ENCODE results near the gene HSP90B1. TPM values are rescaled to one million over a fixed set of nuclear protein-coding genes. Genes with fewer than 3 reads are reported as not detected.

HSP90B1 gene
- total and polyA plus RNA-seq, 4 experiments from 2014 or later = 199 to 534 (median 384) TPM

GRCh38 chr12:103933237-103933636 lies 3.0 kb downstream of the HSP90B1 start:
- peaks cover 35% of the 10 kb centered on the region for H3K36me3 ChIP-seq (ENCODE audit: insufficient read depth, low read length)

GRCh38 chr12:103936679-103937078 lies 6.5 kb downstream of the HSP90B1 start:
- H3K27ac Mint-ChIP-seq = peak overlapping the region in 4 of 7 donors; percentile 54 to 70 (median 68)
- H3K27me3 Mint-ChIP-seq = no peaks in the 10 kb centered on the region
- H3K4me1 Mint-ChIP-seq = peaks cover 29 to 56% (median 44%) of the 10 kb centered on the region in 4 donors
- no peaks in the 10 kb centered on the region for H3K9me3 Mint-ChIP-seq
- no peak for DNase-seq
- H3K4me3 ChIP-seq (ENCODE audit: low read length in 2 of 2) = no peak overlapping the region
- H3K4me3 Mint-ChIP-seq = no peak overlapping the region
- H3K36me3 ChIP-seq (ENCODE audit: insufficient read depth, low read length) = peaks cover 67% of the 10 kb centered on the region
- ChIA-PET CTCF (ENCODE audit: partially characterized antibody) (interaction anchor here (1.0 to 1.6 kb wide), 2 partner anchors 20 to 172 kb away, joined by 3 to 4 read pairs; a partner anchor contains a TSS), POLR2A (ENCODE audit: partially characterized antibody) (interaction anchor here (0.9 to 2.5 kb wide), 3 partner anchors 8 to 20 kb away, joined by 3 to 9 read pairs (median 6); a partner anchor contains a TSS)
- H3K27me3 ChIP-seq (ENCODE audit: insufficient read depth, low read length) = no peaks in the 10 kb centered on the region
- intact Hi-C loops (cut with micrococcal nuclease) = loop anchor here (10.0 kb wide), 1 partner anchor 348 kb away; no protein-coding TSS in a partner anchor
- H3K27ac ChIP-seq (ENCODE audit: low read depth, low read length) = no peak overlapping the region
- H3K36me3 Mint-ChIP-seq = peaks cover 53 to 84% of the 10 kb centered on the region in 2 donors
- no peaks in the 10 kb centered on the region for H3K9me3 ChIP-seq (ENCODE audit: control insufficient read depth in 1 of 2, low read length in 2 of 2)
- peaks cover 56% of the 10 kb centered on the region for H3K4me1 ChIP-seq (ENCODE audit: insufficient read depth, low read length)

More at GRCh38 chr12:103933237-103933636, 3.0 kb downstream of the HSP90B1 start:
- Mint-ChIP-seq H3K4me3 (peak overlapping the region in 3 of 8 donors; percentile 2 to 54 (median 9)), H3K36me3 (peaks cover 30 to 78% of the 10 kb centered on the region in 2 donors), H3K27me3 (peaks cover 0 to 3% of the 10 kb centered on the region in 2 donors), H3K27ac (peak overlapping the region in 2 of 7 donors; percentile 82 to 99), H3K9me3 (peaks cover 0 to 3% (median 0%) of the 10 kb centered on the region in 8 donors), H3K4me1 (peaks cover 40 to 81% (median 54%) of the 10 kb centered on the region in 4 donors)
- intact Hi-C loops (cut with micrococcal nuclease) = loop anchor here (5.0 to 10.0 kb wide), 2 partner anchors 352 to 1174 kb away; partner anchors contain the start of gene WASHC4
- Histone ChIP-seq H3K4me1 (ENCODE audit: insufficient read depth, low read length) (peaks cover 67% of the 10 kb centered on the region), H3K9me3 (ENCODE audit: control insufficient read depth in 1 of 2, low read length in 2 of 2) (no peaks in the 10 kb centered on the region), H3K27ac (ENCODE audit: low read depth, low read length) (peak overlapping the region; percentile 91), H3K4me3 (ENCODE audit: low read length in 2 of 2) (no peak overlapping the region), H3K27me3 (ENCODE audit: insufficient read depth, low read length) (no peaks in the 10 kb centered on the region)
- DNase-seq = no peak
- ChIA-PET POLR2A (ENCODE audit: partially characterized antibody) (interaction anchor here (1.0 kb wide), 1 partner anchor 31 kb away, joined by 3 read pairs; no protein-coding TSS in a partner anchor), CTCF (ENCODE audit: partially characterized antibody) (no interaction called here)

- Mint-ChIP-seq H3K27ac (no peak overlapping the region), H3K9me3 (no peaks in the 10 kb centered on the region), H3K36me3 (peaks cover 69 to 96% of the 10 kb centered on the region in 2 donors), H3K4me3 (no peak overlapping the region), H3K27me3 (no peaks in the 10 kb centered on the region), H3K4me1 (peaks cover 3 to 19% (median 11%) of the 10 kb centered on the region in 4 donors)
- Histone ChIP-seq H3K4me1 (ENCODE audit: insufficient read depth, low read length) (no peaks in the 10 kb centered on the region), H3K27me3 (ENCODE audit: insufficient read depth, low read length) (no peaks in the 10 kb centered on the region), H3K9me3 (ENCODE audit: control insufficient read depth in 1 of 2, low read length in 2 of 2) (no peaks in the 10 kb centered on the region), H3K36me3 (ENCODE audit: insufficient read depth, low read length) (peaks cover 89% of the 10 kb centered on the region), H3K27ac (ENCODE audit: low read depth, low read length) (no peak overlapping the region), H3K4me3 (ENCODE audit: low read length in 2 of 2) (no peak overlapping the region)
- intact Hi-C loops (cut with micrococcal nuclease) = no loop called here
- no peak for DNase-seq
- ChIA-PET POLR2A (ENCODE audit: partially characterized antibody) (interaction anchor here (0.9 to 2.1 kb wide), 3 partner anchors 9 to 21 kb away, joined by 3 to 7 read pairs (median 3); partner anchors contain the start of gene TDG), CTCF (ENCODE audit: partially characterized antibody) (interaction anchor here (0.6 to 1.3 kb wide), 3 partner anchors 12 to 519 kb away, joined by 3 to 5 read pairs (median 4); a partner anchor contains a TSS)
Observed at GRCh38 chr12:103944964-103945363, 14.8 kb downstream of the HSP90B1 start.

- POLR2A ChIA-PET (ENCODE audit: partially characterized antibody) = interaction anchor here (0.8 to 2.8 kb wide), 4 partner anchors 9 to 18 kb away, joined by 3 to 16 read pairs (median 4); partner anchors contain the start of genes HSP90B1 and TDG
- Histone ChIP-seq H3K36me3 (ENCODE audit: insufficient read depth, low read length) (peaks cover 74% of the 10 kb centered on the region), H3K27ac (ENCODE audit: low read depth, low read length) (no peak overlapping the region), H3K4me1 (ENCODE audit: insufficient read depth, low read length) (no peaks in the 10 kb centered on the region), H3K27me3 (ENCODE audit: insufficient read depth, low read length) (no peaks in the 10 kb centered on the region), H3K4me3 (ENCODE audit: low read length in 2 of 2) (no peak overlapping the region), H3K9me3 (ENCODE audit: control insufficient read depth in 1 of 2, low read length in 2 of 2) (no peaks in the 10 kb centered on the region)
- H3K9me3 Mint-ChIP-seq = no peaks in the 10 kb centered on the region
- CTCF ChIA-PET (ENCODE audit: partially characterized antibody) = interaction anchor here (1.9 kb wide), 1 partner anchor 9 kb away, joined by 4 read pairs; a partner anchor contains a TSS
- no peak overlapping the region for H3K4me3 Mint-ChIP-seq
- peaks cover 8 to 20% (median 13%) of the 10 kb centered on the region in 4 donors for H3K4me1 Mint-ChIP-seq
- H3K27ac Mint-ChIP-seq = peak overlapping the region in 5 of 7 donors; percentile 42 to 78 (median 53)
- no peaks in the 10 kb centered on the region for H3K27me3 Mint-ChIP-seq
- peaks cover 58 to 92% of the 10 kb centered on the region in 2 donors for H3K36me3 Mint-ChIP-seq
- DNase-seq = no peak
- intact Hi-C loops (cut with micrococcal nuclease) = no loop called here
Observed at GRCh38 chr12:103947871-103948555, 17.8 kb downstream of the HSP90B1 start.

- ChIA-PET POLR2A (ENCODE audit: partially characterized antibody) (interaction anchor here (0.6 to 2.8 kb wide), 6 partner anchors 8 to 178 kb away, joined by 3 to 16 read pairs (median 4); partner anchors contain the start of genes HSP90B1 and TDG), CTCF (ENCODE audit: partially characterized antibody) (interaction anchor here (1.7 to 1.9 kb wide), 2 partner anchors 8 to 17 kb away, joined by 4 to 7 read pairs; partner anchors contain the start of gene TDG)
- intact Hi-C loops (cut with micrococcal nuclease) = no loop called here
- H3K36me3 ChIP-seq (ENCODE audit: insufficient read depth, low read length) = peaks cover 74% of the 10 kb centered on the region
- Mint-ChIP-seq H3K36me3 (peaks cover 52 to 92% of the 10 kb centered on the region in 2 donors), H3K4me1 (peaks cover 8 to 25% (median 15%) of the 10 kb centered on the region in 4 donors), H3K4me3 (peak overlapping the region in 1 of 8 donors; percentile 17), H3K27ac (peak overlapping the region; percentile 30 to 86 (median 59)), H3K9me3 (no peaks in the 10 kb centered on the region), H3K27me3 (no peaks in the 10 kb centered on the region)
- no peaks in the 10 kb centered on the region for H3K9me3 ChIP-seq (ENCODE audit: control insufficient read depth in 1 of 2, low read length in 2 of 2)
- peak in 2 of 5 donors; percentile 8 to 14 for DNase-seq
- H3K27ac ChIP-seq (ENCODE audit: low read depth, low read length) = no peak overlapping the region
- H3K4me1 ChIP-seq (ENCODE audit: insufficient read depth, low read length) = no peaks in the 10 kb centered on the region
- H3K27me3 ChIP-seq (ENCODE audit: insufficient read depth, low read length) = no peaks in the 10 kb centered on the region
- no peak overlapping the region for H3K4me3 ChIP-seq (ENCODE audit: low read length in 2 of 2)
Observed at GRCh38 chr12:103948746-103949406, 18.7 kb downstream of the HSP90B1 start.

GRCh38 chr12:103952497-103952896 lies 22.3 kb downstream of the HSP90B1 start:
- Mint-ChIP-seq H3K36me3 (peaks cover 24 to 74% of the 10 kb centered on the region in 2 donors), H3K27ac (peak overlapping the region; percentile 31 to 78 (median 60)), H3K27me3 (no peaks in the 10 kb centered on the region), H3K9me3 (peaks cover 0 to 2% (median 0%) of the 10 kb centered on the region in 8 donors), H3K4me3 (peak overlapping the region in 2 of 8 donors; percentile 45 to 46), H3K4me1 (peaks cover 18 to 53% (median 37%) of the 10 kb centered on the region in 4 donors)
- Histone ChIP-seq H3K27me3 (ENCODE audit: insufficient read depth, low read length) (no peaks in the 10 kb centered on the region), H3K36me3 (ENCODE audit: insufficient read depth, low read length) (peaks cover 44% of the 10 kb centered on the region), H3K4me1 (ENCODE audit: insufficient read depth, low read length) (peaks cover 16% of the 10 kb centered on the region), H3K27ac (ENCODE audit: low read depth, low read length) (no peak overlapping the region), H3K4me3 (ENCODE audit: low read length in 2 of 2) (no peak overlapping the region), H3K9me3 (ENCODE audit: control insufficient read depth in 1 of 2, low read length in 2 of 2) (no peaks in the 10 kb centered on the region)
- intact Hi-C loops (cut with micrococcal nuclease) = no loop called here
- POLR2A ChIA-PET (ENCODE audit: partially characterized antibody) = interaction anchor here (1.3 to 5.9 kb wide), 4 partner anchors 13 to 23 kb away, joined by 3 to 210 read pairs (median 49); partner anchors contain the start of genes HSP90B1 and TDG
- no peak for DNase-seq
- CTCF ChIA-PET (ENCODE audit: partially characterized antibody) = interaction anchor here (5.4 kb wide), 1 partner anchor 13 kb away, joined by 32 read pairs; the partner anchor contains the start of gene TDG
